HepG2 (cell line): ENCODE measurements around the gene FUT6. TPM values are rescaled to one million over a fixed set of nuclear protein-coding genes. Genes with fewer than 3 reads are reported as not detected.

Source experiments
- DPF2 ChIP-seq: sonication (generic); formaldehyde crosslinking; IDR thresholded peaks from 2 replicates; pipeline ENCODE4 v1.4.0; 2020; ENCODE audit warnings: mild to moderate bottlenecking, low read depth, missing genetic modification reagents, borderline replicate concordance
- GTF2F1 ChIP-seq: fragments of 150-350 bp; IDR thresholded peaks from 2 replicates; pipeline ENCODE4 v1.6.1; 2014; ENCODE audit warnings: low read length
- HOXA9 ChIP-seq: sonication (generic); formaldehyde crosslinking; IDR thresholded peaks from 2 replicates; pipeline ENCODE4 v1.8.1; 2022; ENCODE audit warnings: missing genetic modification reagents, mild to moderate bottlenecking, moderate library complexity, borderline replicate concordance
- ISL2 ChIP-seq: sonication (generic); formaldehyde crosslinking; IDR thresholded peaks from 2 replicates; pipeline ENCODE4 v1.5.0; 2020; ENCODE audit warnings: missing genetic modification reagents
- KDM5A ChIP-seq: fragments of 200-600 bp; sonication (generic); IDR thresholded peaks from 2 replicates; pipeline ENCODE4 v1.7.0; 2018; ENCODE audit warnings: antibody characterized with exemption, mild to moderate bottlenecking, low read length, borderline replicate concordance
- LBX2 ChIP-seq: sonication (generic); formaldehyde crosslinking; IDR thresholded peaks from 2 replicates; pipeline ENCODE4 v1.5.0; 2020; ENCODE audit warnings: missing genetic modification reagents, mild to moderate bottlenecking, borderline replicate concordance
- MEF2D ChIP-seq: sonication (generic); formaldehyde crosslinking; IDR thresholded peaks from 2 replicates; pipeline ENCODE4 v1.5.1; 2020; ENCODE audit warnings: mild to moderate bottlenecking, missing genetic modification reagents
- MTA3 ChIP-seq: sonication (generic); formaldehyde crosslinking; IDR thresholded peaks from 2 replicates; pipeline ENCODE4 v1.4.0; 2020; ENCODE audit warnings: missing genetic modification reagents
- MTF2 ChIP-seq: sonication (generic); formaldehyde crosslinking; IDR thresholded peaks from 2 replicates; pipeline ENCODE4 v1.5.0; 2020; ENCODE audit warnings: missing genetic modification reagents, borderline replicate concordance
- NFKB2 ChIP-seq: sonication (generic); formaldehyde crosslinking; IDR thresholded peaks from 2 replicates; pipeline ENCODE4 v1.4.0; 2020; ENCODE audit warnings: missing genetic modification reagents, borderline replicate concordance
- NFYC ChIP-seq: IDR thresholded peaks from 2 replicates; pipeline ENCODE4 v1.6.1; 2016; ENCODE audit warnings: missing genetic modification reagents, missing compliant biosample characterization
- RELA ChIP-seq: sonication (generic); formaldehyde crosslinking; IDR thresholded peaks from 2 replicates; pipeline ENCODE4 v1.4.0; 2020; ENCODE audit warnings: missing genetic modification reagents
- TBL1XR1 ChIP-seq: fragments of 150-350 bp; IDR thresholded peaks from 2 replicates; pipeline ENCODE4 v1.6.1; 2014; ENCODE audit warnings: borderline replicate concordance, low read length; ENCODE audit not compliant: partially characterized antibody
- ZNF225 ChIP-seq: sonication (generic); formaldehyde crosslinking; IDR thresholded peaks from 2 replicates; pipeline ENCODE4 v1.4.0; 2020; ENCODE audit warnings: mild to moderate bottlenecking, missing genetic modification reagents
- ZNF280D ChIP-seq: sonication (generic); formaldehyde crosslinking; IDR thresholded peaks from 2 replicates; pipeline ENCODE4 v1.5.1; 2020; ENCODE audit warnings: mild to moderate bottlenecking, missing genetic modification reagents
- ZNF558 ChIP-seq: sonication (generic); formaldehyde crosslinking; IDR thresholded peaks from 2 replicates; pipeline ENCODE4 v1.9.0; 2022; ENCODE audit warnings: mild to moderate bottlenecking, missing genetic modification reagents, borderline replicate concordance
- ZNF891 ChIP-seq: sonication (generic); formaldehyde crosslinking; IDR thresholded peaks from 2 replicates; pipeline ENCODE4 v1.5.0; 2020; ENCODE audit warnings: mild to moderate bottlenecking, missing genetic modification reagents
- polyA plus RNA-seq, 8 experiments: library from polyadenylated mRNA; depleted of rRNA in 3 of 8; stranded (reverse) in 7 of 8; unstranded in 1 of 8; fragments of >200 nt; fragmentation: Illumina TruSeq in 4 of 8; extraction: Trizol in 4 of 8; gene quantifications; 2 replicates each; pipeline versions ENCODE4 v1.2.1 to v1.2.3, GENCODE V29; 2011 to 2016; ENCODE audit warnings: low read depth in 4 of 8, missing spikeins in 1 of 8, mixed read lengths in 1 of 8; ENCODE audit not compliant: insufficient read depth in 1 of 8
- total RNA-seq, 5 experiments: library from RNA; depleted of rRNA; stranded (reverse); fragments of >200 nt; fragmentation: Illumina TruSeq; extraction: Trizol; gene quantifications; 2 replicates each; pipeline ENCODE4 v1.2.3, GENCODE V29; 2016; ENCODE audit warnings: low read depth in 1 of 5
- TF ChIP-seq, protein P1 (sequence below): sonication (generic); formaldehyde crosslinking; IDR thresholded peaks from 2 replicates; pipeline ENCODE4 v1.4.0; 2020; ENCODE audit warnings: missing genetic modification reagents
- TF ChIP-seq, protein P2 (sequence below): sonication (generic); formaldehyde crosslinking; IDR thresholded peaks from 2 replicates; pipeline ENCODE4 v1.4.0; 2020; ENCODE audit warnings: mild to moderate bottlenecking, missing genetic modification reagents
- TF ChIP-seq, protein P3 (sequence below): sonication (generic); formaldehyde crosslinking; IDR thresholded peaks from 2 replicates; pipeline ENCODE4 v1.5.0; 2020; ENCODE audit warnings: mild to moderate bottlenecking, missing genetic modification reagents

The FUT6 gene
- total and polyA plus RNA-seq, 2 of the 13 experiments (the other 11 are each of a cell fraction or from before 2014, with no cell fraction given), result 8.2 to 27.7 TPM

DNA sequence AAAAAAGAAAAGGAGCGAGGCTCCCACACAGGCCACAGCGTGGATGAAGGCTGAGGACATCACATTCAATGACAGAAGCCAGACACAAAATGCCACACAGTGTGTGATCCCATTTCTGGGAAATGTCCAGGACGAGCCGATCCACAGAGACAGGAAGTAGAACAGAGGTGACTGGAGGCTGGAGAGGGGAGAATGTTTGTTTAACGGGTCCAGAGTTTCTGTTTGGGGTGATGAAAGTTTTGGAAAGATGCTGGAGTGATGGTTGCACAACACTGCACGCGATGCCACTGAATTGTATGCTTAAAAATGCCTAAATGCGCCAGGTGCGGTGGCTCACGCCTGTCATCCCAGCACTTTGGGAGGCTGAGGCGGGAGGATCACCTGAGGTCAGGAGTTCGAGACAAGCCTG, 31.5 kb upstream of the FUT6 start (continued):
- TF ChIP-seq KDM5A (no peak), ZNF558 (CRISPR knock-in tag) (no peak), LBX2 (CRISPR knock-in tag) (no peak), MEF2D (peak; percentile 99), ZNF225 (CRISPR knock-in tag) (no peak), ZNF891 (CRISPR knock-in tag) (no peak), RELA (CRISPR knock-in tag) (0 out of 2 replicates have a peak, but pooled peaks have one; percentile 31), NFKB2 (CRISPR knock-in tag) (no peak; the same call in 1 of the 2 replicates), ZNF280D (CRISPR knock-in tag) (peak; percentile 100), HOXA9 (no peak), NFYC (peak; percentile 25; the same call in 1 of the 2 replicates), ISL2 (CRISPR knock-in tag) (peak; percentile 90), MTF2 (CRISPR knock-in tag) (no peak), TBL1XR1 (peak; percentile 72), GTF2F1 (no peak), MTA3 (no peak), DPF2 (peak; percentile 97)
- TF ChIP-seq, protein P1, sequence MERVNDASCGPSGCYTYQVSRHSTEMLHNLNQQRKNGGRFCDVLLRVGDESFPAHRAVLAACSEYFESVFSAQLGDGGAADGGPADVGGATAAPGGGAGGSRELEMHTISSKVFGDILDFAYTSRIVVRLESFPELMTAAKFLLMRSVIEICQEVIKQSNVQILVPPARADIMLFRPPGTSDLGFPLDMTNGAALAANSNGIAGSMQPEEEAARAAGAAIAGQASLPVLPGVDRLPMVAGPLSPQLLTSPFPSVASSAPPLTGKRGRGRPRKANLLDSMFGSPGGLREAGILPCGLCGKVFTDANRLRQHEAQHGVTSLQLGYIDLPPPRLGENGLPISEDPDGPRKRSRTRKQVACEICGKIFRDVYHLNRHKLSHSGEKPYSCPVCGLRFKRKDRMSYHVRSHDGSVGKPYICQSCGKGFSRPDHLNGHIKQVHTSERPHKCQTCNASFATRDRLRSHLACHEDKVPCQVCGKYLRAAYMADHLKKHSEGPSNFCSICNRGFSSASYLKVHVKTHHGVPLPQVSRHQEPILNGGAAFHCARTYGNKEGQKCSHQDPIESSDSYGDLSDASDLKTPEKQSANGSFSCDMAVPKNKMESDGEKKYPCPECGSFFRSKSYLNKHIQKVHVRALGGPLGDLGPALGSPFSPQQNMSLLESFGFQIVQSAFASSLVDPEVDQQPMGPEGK (CRISPR knock-in tag), result peak; percentile 90
- TF ChIP-seq, protein P2, sequence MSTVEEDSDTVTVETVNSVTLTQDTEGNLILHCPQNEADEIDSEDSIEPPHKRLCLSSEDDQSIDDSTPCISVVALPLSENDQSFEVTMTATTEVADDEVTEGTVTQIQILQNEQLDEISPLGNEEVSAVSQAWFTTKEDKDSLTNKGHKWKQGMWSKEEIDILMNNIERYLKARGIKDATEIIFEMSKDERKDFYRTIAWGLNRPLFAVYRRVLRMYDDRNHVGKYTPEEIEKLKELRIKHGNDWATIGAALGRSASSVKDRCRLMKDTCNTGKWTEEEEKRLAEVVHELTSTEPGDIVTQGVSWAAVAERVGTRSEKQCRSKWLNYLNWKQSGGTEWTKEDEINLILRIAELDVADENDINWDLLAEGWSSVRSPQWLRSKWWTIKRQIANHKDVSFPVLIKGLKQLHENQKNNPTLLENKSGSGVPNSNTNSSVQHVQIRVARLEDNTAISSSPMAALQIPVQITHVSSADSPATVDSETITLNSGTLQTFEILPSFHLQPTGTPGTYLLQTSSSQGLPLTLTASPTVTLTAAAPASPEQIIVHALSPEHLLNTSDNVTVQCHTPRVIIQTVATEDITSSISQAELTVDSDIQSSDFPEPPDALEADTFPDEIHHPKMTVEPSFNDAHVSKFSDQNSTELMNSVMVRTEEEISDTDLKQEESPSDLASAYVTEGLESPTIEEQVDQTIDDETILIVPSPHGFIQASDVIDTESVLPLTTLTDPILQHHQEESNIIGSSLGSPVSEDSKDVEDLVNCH (CRISPR knock-in tag), result no peak
- TF ChIP-seq, protein P3, sequence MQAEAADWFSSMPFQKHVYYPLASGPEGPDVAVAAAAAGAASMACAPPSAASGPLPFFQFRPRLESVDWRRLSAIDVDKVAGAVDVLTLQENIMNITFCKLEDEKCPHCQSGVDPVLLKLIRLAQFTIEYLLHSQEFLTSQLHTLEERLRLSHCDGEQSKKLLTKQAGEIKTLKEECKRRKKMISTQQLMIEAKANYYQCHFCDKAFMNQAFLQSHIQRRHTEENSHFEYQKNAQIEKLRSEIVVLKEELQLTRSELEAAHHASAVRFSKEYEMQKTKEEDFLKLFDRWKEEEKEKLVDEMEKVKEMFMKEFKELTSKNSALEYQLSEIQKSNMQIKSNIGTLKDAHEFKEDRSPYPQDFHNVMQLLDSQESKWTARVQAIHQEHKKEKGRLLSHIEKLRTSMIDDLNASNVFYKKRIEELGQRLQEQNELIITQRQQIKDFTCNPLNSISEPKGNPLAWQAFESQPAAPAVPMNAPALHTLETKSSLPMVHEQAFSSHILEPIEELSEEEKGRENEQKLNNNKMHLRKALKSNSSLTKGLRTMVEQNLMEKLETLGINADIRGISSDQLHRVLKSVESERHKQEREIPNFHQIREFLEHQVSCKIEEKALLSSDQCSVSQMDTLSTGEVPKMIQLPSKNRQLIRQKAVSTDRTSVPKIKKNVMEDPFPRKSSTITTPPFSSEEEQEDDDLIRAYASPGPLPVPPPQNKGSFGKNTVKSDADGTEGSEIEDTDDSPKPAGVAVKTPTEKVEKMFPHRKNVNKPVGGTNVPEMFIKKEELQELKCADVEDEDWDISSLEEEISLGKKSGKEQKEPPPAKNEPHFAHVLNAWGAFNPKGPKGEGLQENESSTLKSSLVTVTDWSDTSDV (CRISPR knock-in tag), result no peak
